ENCODE results near the gene CCT5.
A peak's percentile ranks its signal among the peaks of the same experiment; 100 is the strongest.
"Not testable (repeated sequence)": the region's sequence is repeated elsewhere in the genome, so short reads cannot be mapped to it uniquely, and the experiment has no call there.

Gene CCT5

DNA sequence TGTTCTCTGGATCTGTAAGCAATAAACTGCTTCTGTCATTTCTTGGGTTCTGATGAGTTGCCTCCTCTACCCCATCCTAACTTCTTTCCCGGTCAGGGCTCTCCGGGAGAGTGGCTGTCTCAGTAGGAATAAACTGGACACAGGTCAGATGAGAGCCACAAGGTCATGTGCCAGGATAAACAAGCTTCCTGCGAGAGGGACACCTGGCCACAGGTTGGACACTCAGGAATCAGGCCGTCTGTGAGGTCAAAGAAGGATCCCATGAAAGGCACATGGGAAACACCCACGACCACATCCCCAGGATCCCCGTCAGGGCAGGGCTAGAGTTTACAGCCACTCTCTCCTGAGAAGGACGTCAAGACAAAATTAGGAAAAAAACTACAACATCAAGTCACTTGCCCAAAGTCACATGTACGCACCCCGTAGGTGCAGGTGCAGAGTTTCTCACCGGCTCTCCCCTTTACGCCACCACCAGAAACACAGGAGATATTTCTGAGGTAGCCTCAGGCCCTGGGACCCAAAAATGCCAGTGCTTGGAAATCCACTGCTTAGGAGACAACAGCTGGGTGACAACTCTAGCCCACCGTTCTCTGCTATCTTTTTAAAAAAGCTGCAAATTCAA, 28.7 kb downstream of the CCT5 start:
- no peak overlapping the region for H2BK5ac ChIP-seq (ENCODE audit: low read length)
- peaks cover 7% of the 10 kb centered on the region for H3K4me1 ChIP-seq (ENCODE audit: control insufficient read depth, low read depth, low read length)
- no peak overlapping the region for H4K5ac ChIP-seq (ENCODE audit: low read length)
- H3K36me3 ChIP-seq (ENCODE audit: control insufficient read depth, insufficient read depth, low read length): no peaks in the 10 kb centered on the region
- no peak overlapping the region for H2BK120ac ChIP-seq (ENCODE audit: low read depth, low read length)
- no peak overlapping the region for H3K27ac ChIP-seq (ENCODE audit: low read depth, low read length)
- no peak overlapping the region for H3K18ac ChIP-seq (ENCODE audit: low read length)
- no peaks in the 10 kb centered on the region for H3K79me2 ChIP-seq (ENCODE audit: control insufficient read depth, insufficient read depth, low read length)
- no peaks in the 10 kb centered on the region for H3K27me3 ChIP-seq (ENCODE audit: insufficient read depth, low read length, poor library complexity)
- no peaks in the 10 kb centered on the region for H3K79me1 ChIP-seq (ENCODE audit: low read length)
- no peak overlapping the region for H3K4me2 ChIP-seq (ENCODE audit: low read length)
- H3K23ac ChIP-seq (ENCODE audit: low read length): no peak overlapping the region
- no peak overlapping the region for H3K4me3 ChIP-seq (ENCODE audit: low read length)
- H2AK5ac ChIP-seq (ENCODE audit: low read length): no peak overlapping the region
- WGBS (ENCODE audit: extremely low coverage, insufficient coverage, low lambda C conversion rate): no CpG with 5 or more reads among the region's 12 CpGs
- H3K4ac ChIP-seq (ENCODE audit: low read depth, low read length): no peak overlapping the region
- H2BK15ac ChIP-seq (replicated peaks; ENCODE audit: low read depth): no peak overlapping the region
- H3K9ac ChIP-seq (ENCODE audit: low read length): no peak overlapping the region
- H4K8ac ChIP-seq (ENCODE audit: low read depth, low read length): no peak overlapping the region
- H3K56ac ChIP-seq (ENCODE audit: low read length): no peak overlapping the region
- DNase-seq: no peak

DNA sequence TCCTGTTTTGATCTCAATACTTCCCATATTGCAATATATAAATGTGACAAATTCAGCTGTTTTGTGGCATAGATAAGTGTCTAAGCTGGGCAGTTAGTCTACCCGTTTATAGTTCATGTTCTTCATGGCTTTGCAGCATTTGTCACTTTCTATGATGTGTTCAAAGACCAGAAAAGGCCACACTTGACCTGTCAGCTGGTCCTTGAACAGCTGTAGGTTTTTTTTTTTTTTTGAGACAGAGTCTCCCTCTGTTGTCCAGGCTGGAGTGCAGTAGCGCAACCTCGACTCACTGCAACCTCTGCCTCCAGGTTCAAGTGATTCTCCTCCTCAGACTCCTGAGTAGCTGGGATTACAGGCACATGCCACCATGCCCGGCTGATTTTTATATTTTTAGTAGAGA, 29.2 kb downstream of the CCT5 start:
- Histone ChIP-seq H4K8ac (ENCODE audit: low read depth, low read length) (no peak overlapping the region), H2AK5ac (ENCODE audit: low read length) (no peak overlapping the region), H3K27me3 (ENCODE audit: insufficient read depth, low read length, poor library complexity) (no peaks in the 10 kb centered on the region), H3K56ac (ENCODE audit: low read length) (no peak overlapping the region), H4K5ac (ENCODE audit: low read length) (no peak overlapping the region), H3K79me2 (ENCODE audit: control insufficient read depth, insufficient read depth, low read length) (no peaks in the 10 kb centered on the region), H3K9ac (ENCODE audit: low read length) (no peak overlapping the region), H3K23ac (ENCODE audit: low read length) (no peak overlapping the region), H3K36me3 (ENCODE audit: control insufficient read depth, insufficient read depth, low read length) (no peaks in the 10 kb centered on the region), H3K4ac (ENCODE audit: low read depth, low read length) (no peak overlapping the region), H3K4me1 (ENCODE audit: control insufficient read depth, low read depth, low read length) (peaks cover 7% of the 10 kb centered on the region), H3K4me3 (ENCODE audit: low read length) (no peak overlapping the region), H2BK15ac (replicated peaks; ENCODE audit: low read depth) (no peak overlapping the region), H2BK120ac (ENCODE audit: low read depth, low read length) (no peak overlapping the region), H3K79me1 (ENCODE audit: low read length) (no peaks in the 10 kb centered on the region), H2BK5ac (ENCODE audit: low read length) (no peak overlapping the region), H3K27ac (ENCODE audit: low read depth, low read length) (no peak overlapping the region), H3K18ac (ENCODE audit: low read length) (no peak overlapping the region), H3K4me2 (ENCODE audit: low read length) (no peak overlapping the region)
- no peak for DNase-seq
- no CpG with 5 or more reads among the region's 4 CpGs for WGBS (ENCODE audit: extremely low coverage, insufficient coverage, low lambda C conversion rate)

DNA sequence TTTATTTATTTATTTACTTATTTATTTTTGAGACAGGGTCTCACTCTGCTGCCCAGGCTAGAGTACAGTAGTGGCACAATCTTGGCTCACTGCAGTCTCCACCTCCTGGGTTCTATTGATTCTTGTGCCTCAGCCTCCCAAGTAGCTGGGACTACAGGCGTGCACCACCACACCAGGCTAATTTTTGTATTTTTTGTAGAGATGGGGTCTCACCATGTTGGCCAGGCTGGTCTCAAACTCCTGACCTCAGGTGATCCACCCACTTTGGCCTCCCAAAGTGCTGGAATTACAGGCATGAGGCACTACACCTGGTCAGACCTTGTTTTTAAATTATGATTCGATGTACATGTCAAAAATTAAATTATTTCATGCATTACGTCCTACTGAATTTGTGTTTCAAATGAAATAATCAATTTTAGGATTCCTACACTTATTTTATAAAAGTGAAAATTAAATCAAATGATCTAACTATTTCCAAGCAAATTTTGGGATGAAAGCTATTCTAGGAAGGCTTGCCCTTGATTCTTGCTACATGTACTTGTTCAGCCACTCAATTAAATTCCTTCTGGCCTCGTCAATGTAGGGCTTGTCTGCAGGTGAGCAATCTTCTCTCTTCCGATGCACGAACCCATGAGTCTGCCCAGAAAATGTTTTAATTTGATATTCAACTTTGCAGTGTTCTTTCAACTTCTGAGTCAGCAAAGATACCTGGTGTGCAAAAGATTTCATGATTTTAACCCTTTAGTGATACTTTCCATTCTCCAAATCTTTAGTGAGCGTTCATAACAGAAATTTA, 30.0 kb downstream of the CCT5 start:
- no peak for DNase-seq
- Histone ChIP-seq H4K8ac (ENCODE audit: low read depth, low read length) (no peak overlapping the region), H3K36me3 (ENCODE audit: control insufficient read depth, insufficient read depth, low read length) (no peaks in the 10 kb centered on the region), H3K4me2 (ENCODE audit: low read length) (no peak overlapping the region), H2BK120ac (ENCODE audit: low read depth, low read length) (no peak overlapping the region), H4K5ac (ENCODE audit: low read length) (no peak overlapping the region), H2BK15ac (replicated peaks; ENCODE audit: low read depth) (no peak overlapping the region), H3K27me3 (ENCODE audit: insufficient read depth, low read length, poor library complexity) (no peaks in the 10 kb centered on the region), H2BK5ac (ENCODE audit: low read length) (no peak overlapping the region), H3K9ac (ENCODE audit: low read length) (no peak overlapping the region), H2AK5ac (ENCODE audit: low read length) (no peak overlapping the region), H3K79me2 (ENCODE audit: control insufficient read depth, insufficient read depth, low read length) (no peaks in the 10 kb centered on the region), H3K23ac (ENCODE audit: low read length) (no peak overlapping the region), H3K4me3 (ENCODE audit: low read length) (no peak overlapping the region), H3K27ac (ENCODE audit: low read depth, low read length) (no peak overlapping the region), H3K4ac (ENCODE audit: low read depth, low read length) (no peak overlapping the region), H3K79me1 (ENCODE audit: low read length) (no peaks in the 10 kb centered on the region), H3K56ac (ENCODE audit: low read length) (no peak overlapping the region), H3K4me1 (ENCODE audit: control insufficient read depth, low read depth, low read length) (peaks cover 7% of the 10 kb centered on the region), H3K18ac (ENCODE audit: low read length) (no peak overlapping the region)
- WGBS (ENCODE audit: extremely low coverage, insufficient coverage, low lambda C conversion rate): no CpG with 5 or more reads among the region's 7 CpGs

DNA sequence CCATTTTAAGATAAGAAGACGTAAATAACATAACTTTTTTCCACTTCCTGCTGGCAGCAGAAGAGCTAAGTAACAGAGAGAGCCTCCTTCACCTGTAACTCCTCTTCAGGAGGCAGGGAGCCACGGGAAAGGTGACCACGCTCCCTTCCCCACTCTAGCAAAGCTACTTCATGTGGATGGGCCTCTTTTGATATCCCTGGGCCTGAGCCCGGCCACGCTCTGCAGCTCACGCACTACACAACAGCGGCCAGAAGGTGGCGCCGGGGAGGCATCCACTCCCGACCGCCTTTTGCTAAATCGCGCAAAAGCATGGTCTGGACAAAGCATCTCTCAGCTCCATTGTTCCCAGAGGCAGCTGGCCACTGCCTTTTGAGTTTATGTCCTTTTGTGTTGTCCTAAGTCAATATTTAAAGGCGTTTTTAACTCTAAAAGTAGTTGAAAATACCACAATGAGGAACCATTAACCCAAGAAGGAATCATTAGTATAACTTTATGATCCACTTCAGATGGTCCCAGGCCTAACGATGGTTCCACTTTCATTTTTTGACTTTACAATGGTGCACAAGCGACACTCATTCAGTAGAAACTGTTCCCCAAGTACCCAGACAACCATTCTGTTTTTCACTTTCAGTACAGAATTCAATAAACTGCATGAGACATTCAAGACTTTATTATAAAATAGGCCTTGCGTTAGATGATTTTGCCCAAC, 34.0 kb downstream of the CCT5 start:
- H4K8ac ChIP-seq (ENCODE audit: low read depth, low read length): no peak overlapping the region

DNA sequence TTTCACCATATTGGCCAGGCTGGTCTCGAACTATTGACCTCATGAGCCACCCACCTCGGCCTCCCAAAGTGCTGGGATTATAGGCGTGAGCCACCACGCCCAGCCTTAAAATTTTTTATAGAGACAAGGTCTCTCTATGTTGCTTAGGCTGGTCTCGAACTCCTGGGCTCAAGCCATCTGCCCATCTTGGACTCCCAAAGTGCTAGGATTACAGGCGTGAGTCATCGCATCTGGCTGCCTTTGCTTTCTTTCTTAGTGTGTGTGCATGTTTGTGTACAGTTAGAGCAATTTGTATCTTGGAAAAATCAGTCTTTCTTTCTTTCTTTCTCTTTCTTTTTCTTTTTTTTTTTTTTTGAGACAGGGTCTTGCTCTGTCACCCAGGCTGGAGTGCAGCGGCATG, 35.3 kb downstream of the CCT5 start:
- not testable (repeated sequence) for H2BK5ac ChIP-seq (ENCODE audit: low read length)

More for the DNA sequence above, 34.0 kb downstream of the CCT5 start:
- Histone ChIP-seq H3K36me3 (ENCODE audit: control insufficient read depth, insufficient read depth, low read length) (no peaks in the 10 kb centered on the region), H2AK5ac (ENCODE audit: low read length) (no peak overlapping the region), H3K56ac (ENCODE audit: low read length) (no peak overlapping the region), H3K4me2 (ENCODE audit: low read length) (no peak overlapping the region), H3K9ac (ENCODE audit: low read length) (no peak overlapping the region), H2BK120ac (ENCODE audit: low read depth, low read length) (no peak overlapping the region), H2BK15ac (replicated peaks; ENCODE audit: low read depth) (no peak overlapping the region), H3K27me3 (ENCODE audit: insufficient read depth, low read length, poor library complexity) (no peaks in the 10 kb centered on the region), H2BK5ac (ENCODE audit: low read length) (no peak overlapping the region), H3K79me1 (ENCODE audit: low read length) (no peaks in the 10 kb centered on the region), H3K79me2 (ENCODE audit: control insufficient read depth, insufficient read depth, low read length) (no peaks in the 10 kb centered on the region), H3K27ac (ENCODE audit: low read depth, low read length) (no peak overlapping the region), H3K18ac (ENCODE audit: low read length) (no peak overlapping the region), H3K4me3 (ENCODE audit: low read length) (no peak overlapping the region), H4K5ac (ENCODE audit: low read length) (no peak overlapping the region), H3K23ac (ENCODE audit: low read length) (no peak overlapping the region), H3K4me1 (ENCODE audit: control insufficient read depth, low read depth, low read length) (no peaks in the 10 kb centered on the region), H3K4ac (ENCODE audit: low read depth, low read length) (no peak overlapping the region)
- no CpG with 5 or more reads among the region's 17 CpGs for WGBS (ENCODE audit: extremely low coverage, insufficient coverage, low lambda C conversion rate)
- DNase-seq: peak; percentile 82

More for the DNA sequence above, 35.3 kb downstream of the CCT5 start:
- not testable (repeated sequence) for H2BK15ac ChIP-seq (replicated peaks; ENCODE audit: low read depth); H2AK5ac ChIP-seq (ENCODE audit: low read length); H4K8ac ChIP-seq (ENCODE audit: low read depth, low read length); DNase-seq; H3K27ac ChIP-seq (ENCODE audit: low read depth, low read length); H3K18ac ChIP-seq (ENCODE audit: low read length); H3K4me1 ChIP-seq (ENCODE audit: control insufficient read depth, low read depth, low read length); H3K79me1 ChIP-seq (ENCODE audit: low read length); H3K4me3 ChIP-seq (ENCODE audit: low read length); H4K5ac ChIP-seq (ENCODE audit: low read length); H3K79me2 ChIP-seq (ENCODE audit: control insufficient read depth, insufficient read depth, low read length); H2BK120ac ChIP-seq (ENCODE audit: low read depth, low read length); H3K27me3 ChIP-seq (ENCODE audit: insufficient read depth, low read length, poor library complexity); H3K23ac ChIP-seq (ENCODE audit: low read length); H3K4ac ChIP-seq (ENCODE audit: low read depth, low read length); H3K4me2 ChIP-seq (ENCODE audit: low read length); H3K36me3 ChIP-seq (ENCODE audit: control insufficient read depth, insufficient read depth, low read length); H3K9ac ChIP-seq (ENCODE audit: low read length); H3K56ac ChIP-seq (ENCODE audit: low read length)
- no CpG with 5 or more reads among the region's 8 CpGs for WGBS (ENCODE audit: extremely low coverage, insufficient coverage, low lambda C conversion rate)

Measured in mesendoderm (in vitro differentiated cells).